Hematopoietic multipotent progenitor cell treated with erythropoietin and hydrocortisone succinate and interleukin-3 and kit ligand, for 4 days (in vitro differentiated cells): Measurements from ENCODE around the gene KCNQ1OT1.

Experiments used
- DNase-seq: peaks from one replicate; pipeline ENCODE4 v3.0.0-alpha.2; 2015

KCNQ1OT1 gene

DNA sequence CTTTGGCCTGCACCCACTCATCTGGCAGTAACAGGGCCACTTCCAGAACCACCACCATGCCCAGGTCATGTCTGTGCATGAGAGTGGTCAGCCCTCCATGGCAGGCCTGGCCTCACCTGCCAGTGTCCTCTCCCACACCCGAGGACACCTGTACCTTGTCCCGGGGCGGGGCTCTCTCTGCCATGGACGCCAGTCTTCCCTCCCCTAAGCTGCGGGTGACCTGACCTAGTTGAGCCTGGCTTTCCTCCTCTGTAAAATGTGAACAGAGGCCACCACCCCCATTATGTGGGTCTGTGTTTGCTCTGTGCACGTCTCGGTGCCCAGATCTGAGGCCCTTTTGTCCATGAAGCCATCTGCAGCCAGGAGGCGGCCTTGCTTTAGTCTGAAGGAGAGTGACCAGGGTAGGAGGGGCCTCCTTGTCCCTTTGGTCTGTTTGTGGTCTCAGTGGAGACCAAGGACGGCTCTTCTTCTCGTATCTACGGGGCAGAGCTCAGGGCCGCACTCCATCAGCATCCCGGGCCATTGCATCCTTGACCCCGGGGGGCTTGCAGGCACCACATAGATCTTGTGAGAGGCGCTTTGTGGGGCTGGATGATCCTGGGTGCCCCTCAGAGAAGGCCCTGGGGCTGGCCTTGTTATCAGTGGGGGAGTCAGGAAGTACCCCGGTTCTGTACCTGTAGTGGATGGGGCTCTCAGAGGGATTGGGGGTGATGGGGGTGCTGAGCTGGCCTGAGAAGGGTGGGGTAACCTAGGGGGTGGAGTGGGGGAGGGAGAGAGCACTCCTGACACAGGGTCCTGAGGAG lies 133.4 kb downstream of the KCNQ1OT1 start:
- no peak for DNase-seq

DNA sequence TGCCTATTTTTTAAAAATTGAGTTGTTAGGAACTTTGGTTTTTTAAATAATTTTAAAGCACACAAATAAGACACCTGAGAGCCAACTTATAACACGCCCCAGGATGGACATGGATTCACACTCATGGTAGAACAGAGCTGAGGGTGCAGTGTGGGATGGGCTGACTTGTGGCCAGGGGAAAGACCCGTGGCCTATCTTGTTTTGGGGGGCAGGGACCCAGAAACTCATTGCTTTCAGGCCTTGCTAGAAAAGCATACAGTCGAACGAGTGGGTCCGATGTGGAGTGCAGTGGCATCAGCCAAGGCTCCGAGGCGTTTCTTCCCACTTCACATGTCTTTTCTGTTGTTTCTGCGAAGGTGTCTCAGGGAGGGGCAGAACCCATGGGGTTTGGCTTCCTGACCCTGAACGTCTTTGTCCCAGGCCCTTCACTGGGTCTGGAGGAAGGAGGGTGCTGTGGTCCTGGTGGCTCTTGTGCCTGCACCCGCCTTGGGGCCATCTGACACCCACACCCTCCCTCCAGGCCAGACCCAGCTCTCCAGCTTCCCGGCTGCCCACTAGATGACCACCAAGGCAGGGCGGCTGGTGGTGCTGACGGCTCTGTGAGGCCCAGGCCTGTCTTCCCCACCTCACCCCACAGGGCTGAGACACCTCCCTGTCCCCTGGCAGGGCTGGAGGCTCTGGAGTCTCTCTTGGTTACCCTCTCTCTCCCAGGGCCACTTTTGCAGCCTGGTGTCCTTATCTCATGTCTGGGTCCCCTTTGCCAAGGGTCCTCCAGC lies 134.2 kb downstream of the KCNQ1OT1 start:
- DNase-seq = no peak

DNA sequence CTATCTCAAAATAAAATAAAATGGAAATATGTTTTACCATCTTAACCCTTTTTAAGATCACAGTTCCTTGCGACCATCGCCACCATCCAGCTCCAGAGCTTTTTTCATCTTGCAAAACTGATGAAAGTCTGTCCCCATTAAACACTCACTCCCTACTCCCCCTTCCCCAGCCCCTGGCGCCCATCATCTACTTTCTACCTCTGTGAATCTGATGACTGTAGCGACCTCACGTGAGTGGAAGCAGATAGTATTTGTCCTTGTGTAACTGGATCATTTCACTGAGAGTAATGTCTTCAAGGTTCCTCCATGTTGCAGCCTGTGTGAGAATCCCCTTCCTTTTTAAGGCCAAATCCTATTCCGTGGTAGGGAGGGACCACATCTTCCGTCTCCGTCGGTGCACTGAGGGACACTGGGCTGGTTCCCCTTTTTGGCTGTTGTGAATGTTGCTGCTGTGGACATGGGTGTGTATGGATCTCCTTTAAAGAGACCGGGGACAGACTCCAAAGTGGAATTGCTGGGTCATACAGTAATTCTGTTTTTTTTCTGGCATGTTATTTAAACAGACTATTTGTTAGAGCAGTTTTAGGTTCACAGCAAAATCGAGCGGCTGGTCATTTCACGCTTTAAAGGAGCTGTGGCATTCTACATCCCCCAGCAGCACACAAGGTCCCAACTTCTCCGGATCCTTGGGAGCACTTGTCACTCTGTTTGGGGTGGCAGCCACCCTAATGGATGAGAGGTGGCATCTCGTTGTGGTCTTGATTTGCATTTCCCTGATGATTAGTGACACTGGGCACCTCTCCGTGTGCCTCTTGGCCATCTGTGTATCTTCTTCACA lies 135.0 kb downstream of the KCNQ1OT1 start:
- DNase-seq = no peak

DNA sequence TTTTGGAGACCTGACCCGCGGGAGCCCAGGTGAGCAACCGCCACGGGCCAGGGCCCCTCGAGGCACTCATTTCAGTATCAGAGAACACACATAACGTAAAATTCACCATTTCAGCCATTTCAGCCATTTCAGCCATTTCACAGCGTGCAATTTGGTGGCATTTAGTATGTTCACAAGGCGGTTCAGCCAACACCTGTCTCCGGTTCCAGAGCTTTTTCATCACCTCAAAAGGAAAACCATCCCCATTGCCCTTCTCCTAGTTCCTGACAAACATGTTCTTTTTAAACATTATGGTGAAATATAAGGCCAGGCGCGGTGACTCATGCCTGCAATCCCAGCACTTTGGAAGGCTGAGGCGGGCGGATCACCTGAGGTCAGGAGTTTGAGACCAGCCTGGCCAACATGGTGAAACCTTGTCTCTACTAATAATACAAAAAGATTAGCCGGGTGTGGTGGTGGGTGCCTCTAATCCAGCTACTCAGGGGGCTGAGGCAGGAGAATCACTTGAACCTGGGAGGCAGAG lies 135.7 kb downstream of the KCNQ1OT1 start:
- DNase-seq = no peak

DNA sequence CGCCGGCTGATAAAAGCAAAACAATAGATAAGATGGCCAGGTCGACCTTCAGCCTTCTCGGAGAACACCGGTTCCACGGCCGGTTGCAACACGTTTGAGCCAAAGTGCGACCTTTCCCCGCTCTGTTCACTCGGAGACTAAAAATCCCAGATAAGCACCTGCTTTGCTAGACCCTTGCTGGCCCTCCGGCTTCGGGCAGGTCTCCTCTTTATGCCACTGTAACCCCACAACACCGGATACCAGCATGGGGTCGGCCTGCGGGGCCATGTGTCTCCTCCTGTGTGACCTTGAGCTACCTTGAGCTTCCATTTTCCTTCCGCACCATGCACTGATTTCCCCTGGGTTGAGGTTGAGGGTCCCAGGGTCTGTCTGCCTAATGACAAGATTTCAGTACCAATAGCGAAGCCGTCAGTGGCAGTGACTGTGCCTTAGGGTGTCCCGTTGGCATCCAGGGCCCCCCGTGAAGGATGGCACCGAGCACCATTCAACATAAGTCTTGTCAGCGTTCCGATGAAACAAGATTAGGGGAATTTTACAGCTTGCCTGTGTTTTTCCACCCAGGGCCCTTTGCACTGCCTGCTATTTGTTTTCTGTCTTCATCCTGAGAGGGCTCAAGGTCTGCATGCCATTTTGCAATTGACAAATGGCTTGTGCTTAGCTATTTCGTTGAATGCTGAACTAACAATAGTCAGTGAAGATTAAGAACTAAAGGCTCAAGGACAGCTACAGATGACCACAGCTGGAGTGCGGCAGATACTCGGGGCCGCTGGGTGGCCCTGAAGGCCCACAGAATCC lies 136.4 kb downstream of the KCNQ1OT1 start:
- no peak for DNase-seq

DNA sequence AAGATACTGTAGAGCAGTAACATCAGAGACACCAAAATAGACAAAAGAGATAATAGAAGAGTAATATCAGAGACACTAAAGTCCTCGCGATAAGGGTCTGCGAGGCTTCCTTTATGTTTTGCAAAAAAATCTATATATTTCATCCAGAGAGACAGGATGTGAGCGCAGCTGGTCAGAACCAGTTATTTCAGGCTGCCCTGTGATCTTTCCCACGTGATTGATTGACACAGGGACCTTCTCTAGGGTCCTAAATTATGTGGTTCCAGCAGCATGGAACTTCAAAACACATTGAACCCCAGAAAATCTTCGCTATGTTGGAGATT lies 136.9 kb downstream of the KCNQ1OT1 start:
- DNase-seq = no peak

DNA sequence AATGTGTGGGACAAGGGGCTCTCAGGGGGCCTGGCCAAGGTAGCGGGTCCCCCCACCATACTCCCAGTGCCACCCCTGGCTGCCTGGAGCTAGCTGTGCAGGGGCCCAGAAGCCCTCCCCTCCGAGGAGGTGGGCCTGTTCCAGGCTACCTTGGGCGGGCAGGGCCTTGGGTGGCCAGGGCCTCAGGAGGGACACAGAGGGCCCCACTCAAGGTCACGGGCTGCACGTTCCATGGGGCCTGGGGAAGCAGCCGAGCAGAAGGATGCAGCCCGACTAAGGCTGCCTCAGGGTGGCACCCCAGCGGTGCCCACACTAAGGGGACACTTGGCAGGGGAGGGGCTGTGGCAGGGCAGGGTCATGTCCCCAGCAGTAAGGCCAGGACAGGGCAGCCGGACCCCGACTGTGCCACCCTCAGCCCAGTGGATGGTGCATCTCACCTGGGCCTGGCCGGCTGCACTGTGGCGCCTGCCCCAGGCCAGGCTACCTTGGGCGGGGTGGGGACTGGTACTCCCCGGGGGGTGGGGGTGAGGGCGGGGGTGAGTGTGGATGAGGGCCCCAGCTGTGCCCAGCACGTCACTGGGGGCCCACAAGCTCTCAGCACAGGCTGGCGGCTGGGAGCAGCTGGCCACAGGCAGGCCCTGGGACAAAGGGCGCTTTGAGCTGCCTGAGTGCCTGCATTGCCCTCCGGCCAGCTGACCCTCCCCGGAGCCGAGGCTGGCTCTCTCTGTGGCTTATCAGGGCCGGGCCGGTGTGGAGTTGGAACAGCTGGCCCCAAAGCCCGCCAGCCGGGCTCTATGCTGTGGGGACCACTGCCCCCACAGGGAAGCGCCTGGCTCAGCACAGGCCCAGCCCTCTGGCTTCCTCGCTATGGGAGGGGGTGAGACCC lies 137.9 kb downstream of the KCNQ1OT1 start:
- DNase-seq = no peak

DNA sequence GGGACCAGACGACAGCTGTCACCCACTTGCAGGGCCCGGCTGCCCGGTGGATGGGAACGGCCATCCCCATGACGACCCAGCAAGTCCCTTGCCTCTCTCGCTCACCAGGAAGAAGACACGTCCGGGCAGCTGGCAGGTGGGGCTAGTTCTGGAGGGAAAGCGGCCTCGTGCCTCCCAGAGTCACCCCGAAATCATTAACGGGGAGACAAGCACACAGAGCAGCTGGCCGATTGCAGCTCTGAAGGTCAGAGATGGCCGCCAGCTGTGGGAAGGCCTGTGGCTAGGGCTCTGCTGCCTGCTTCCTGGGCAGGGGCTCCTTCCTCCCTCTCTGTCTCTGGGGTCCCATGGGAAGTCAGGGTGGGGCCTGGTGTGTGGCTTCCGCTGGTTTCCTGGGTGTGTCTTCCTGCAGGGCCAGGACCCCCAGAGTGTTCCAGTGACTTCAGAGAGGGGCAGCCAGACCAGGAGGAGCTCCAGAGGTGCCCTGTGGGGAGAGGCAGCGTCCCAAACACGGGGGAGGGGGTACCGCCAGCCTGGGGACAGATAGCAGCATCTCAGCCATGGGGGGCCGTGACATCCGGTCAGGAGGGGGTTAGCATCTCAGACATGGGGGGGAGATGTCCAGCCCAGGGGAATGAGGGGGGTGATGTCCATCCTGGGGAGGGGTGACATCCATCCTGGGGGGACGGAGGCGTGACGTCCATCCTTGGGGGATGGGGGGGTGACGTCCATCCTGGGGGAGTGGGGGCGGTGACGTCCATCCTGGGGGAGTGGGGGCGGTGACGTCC lies 140.1 kb downstream of the KCNQ1OT1 start:
- DNase-seq = no peak

DNA sequence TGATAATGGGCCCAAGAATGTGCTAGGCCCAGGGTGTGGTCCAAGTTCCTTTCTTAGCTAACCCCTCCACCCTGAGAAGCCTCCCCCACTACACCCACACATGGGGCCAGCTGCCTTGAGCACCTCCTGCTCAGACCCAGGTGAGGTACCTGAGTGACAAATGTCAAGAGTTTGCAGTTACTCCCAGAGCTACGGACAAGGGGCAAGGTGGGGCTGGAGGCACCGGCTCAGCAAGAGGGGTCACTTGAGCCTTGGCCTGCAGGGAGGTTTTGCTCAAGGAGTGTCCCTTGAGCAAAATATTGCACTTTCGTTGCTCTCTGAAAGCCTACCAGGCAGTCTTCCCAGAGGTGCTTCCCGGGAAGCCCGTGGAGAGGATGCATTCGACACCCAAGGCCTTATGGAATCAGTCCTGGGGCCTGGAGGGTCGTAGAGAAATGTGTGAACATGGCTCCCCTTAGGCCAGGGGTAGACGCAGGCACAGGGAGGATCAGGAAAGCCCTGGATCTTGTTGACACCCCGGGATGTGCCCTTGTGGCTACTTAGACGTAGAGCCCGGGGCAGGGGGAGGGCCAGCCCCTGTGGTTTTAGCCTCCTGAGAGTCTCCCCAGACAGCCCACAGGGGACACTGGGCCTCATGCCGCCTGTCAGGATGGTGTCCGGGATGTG lies 140.8 kb downstream of the KCNQ1OT1 start:
- DNase-seq = no peak

DNA sequence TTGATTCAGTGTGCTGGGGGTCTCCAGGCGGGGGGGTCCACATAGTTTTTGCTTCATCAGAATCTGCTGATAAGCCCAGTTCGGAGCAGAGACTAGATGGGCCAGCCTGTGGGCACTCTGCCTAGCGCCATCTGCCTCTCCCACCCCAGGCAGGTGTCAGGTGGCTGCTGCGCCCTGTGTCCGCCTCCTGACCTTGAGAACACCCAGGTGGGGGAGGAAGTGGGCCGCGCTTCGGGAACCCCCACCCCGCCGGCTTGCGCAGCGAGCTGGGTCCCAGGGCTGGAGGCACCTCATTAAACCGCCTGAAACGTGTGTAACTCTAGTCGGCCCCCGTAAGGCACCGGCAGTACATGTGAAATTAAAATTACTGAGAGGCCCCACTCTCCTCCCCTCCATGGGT lies 141.4 kb downstream of the KCNQ1OT1 start:
- no peak for DNase-seq
